ENCODE results near the gene CNN2. TPM values are rescaled to one million over a fixed set of nuclear protein-coding genes. Genes with fewer than 3 reads are reported as not detected.

The CNN2 gene
- total RNA-seq, 6 experiments from 2014 or later: 483 to 579 (median 507) TPM

DNA sequence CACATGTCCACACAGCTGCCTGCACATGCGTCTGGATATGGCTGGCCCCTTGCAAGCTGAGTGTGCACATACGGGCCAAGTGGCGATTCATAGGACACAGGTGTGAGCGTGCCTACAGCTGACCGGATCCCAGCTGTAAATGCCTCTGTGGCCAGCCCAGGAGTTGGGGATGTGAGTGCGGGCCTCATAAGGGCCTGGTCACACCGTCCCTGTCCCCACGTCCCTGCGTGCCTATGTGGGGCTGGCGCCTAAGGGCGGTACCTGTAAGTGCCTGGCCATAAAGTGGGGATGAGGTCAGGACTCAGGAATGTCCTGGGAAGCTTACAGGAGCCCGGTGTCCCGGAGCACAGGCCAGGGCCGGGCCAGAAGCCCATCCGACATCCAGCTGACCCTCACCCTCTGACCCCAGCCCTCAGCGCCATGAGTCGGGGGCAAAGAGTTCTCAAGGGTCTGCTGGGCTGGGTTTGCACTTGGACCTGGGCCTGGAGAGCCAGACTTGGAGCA, 39.2 kb downstream of the CNN2 start:
- no peaks in the 10 kb centered on the region for H3K4me1 Mint-ChIP-seq (ENCODE audit: low read depth)
- no peak overlapping the region for H3K4me3 Mint-ChIP-seq
- no peak overlapping the region for H3K27ac Mint-ChIP-seq
- TF ChIP-seq, protein P1, sequence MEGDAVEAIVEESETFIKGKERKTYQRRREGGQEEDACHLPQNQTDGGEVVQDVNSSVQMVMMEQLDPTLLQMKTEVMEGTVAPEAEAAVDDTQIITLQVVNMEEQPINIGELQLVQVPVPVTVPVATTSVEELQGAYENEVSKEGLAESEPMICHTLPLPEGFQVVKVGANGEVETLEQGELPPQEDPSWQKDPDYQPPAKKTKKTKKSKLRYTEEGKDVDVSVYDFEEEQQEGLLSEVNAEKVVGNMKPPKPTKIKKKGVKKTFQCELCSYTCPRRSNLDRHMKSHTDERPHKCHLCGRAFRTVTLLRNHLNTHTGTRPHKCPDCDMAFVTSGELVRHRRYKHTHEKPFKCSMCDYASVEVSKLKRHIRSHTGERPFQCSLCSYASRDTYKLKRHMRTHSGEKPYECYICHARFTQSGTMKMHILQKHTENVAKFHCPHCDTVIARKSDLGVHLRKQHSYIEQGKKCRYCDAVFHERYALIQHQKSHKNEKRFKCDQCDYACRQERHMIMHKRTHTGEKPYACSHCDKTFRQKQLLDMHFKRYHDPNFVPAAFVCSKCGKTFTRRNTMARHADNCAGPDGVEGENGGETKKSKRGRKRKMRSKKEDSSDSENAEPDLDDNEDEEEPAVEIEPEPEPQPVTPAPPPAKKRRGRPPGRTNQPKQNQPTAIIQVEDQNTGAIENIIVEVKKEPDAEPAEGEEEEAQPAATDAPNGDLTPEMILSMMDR (IDR thresholded peaks at IDR 0.05): no peak
- no peaks in the 10 kb centered on the region for H3K9me3 Mint-ChIP-seq
- peaks cover 13% of the 10 kb centered on the region for H3K27me3 Mint-ChIP-seq (ENCODE audit: insufficient read depth)
- H3K36me3 Mint-ChIP-seq (ENCODE audit: low read depth): no peaks in the 10 kb centered on the region
- DNase-seq: no peak

DNA sequence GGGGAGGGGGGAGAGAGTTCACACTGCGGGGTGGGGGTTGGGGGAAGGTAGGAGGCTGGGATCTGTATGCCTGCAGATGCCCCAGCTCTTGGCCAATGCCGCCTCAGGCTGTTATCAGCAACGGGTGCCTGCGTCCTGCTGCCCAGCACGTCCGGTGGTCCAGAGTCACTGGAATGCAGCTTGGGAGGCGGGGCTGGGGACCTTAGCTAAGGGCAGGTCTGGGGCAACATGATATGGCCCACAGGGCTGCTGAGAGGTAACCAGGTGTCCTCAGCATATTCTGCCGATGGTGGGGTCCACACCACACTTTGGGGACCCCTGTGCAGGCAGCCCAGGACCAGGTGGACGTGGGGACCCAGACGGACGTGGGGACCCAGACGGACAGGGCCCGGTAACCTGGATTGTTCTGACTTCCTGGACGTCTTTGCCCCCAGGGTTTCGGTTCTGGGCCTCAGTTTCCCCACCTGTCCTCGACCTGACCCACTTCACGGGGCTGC, 39.9 kb downstream of the CNN2 start:
- Mint-ChIP-seq H3K27ac (no peak overlapping the region), H3K9me3 (no peaks in the 10 kb centered on the region), H3K4me1 (ENCODE audit: low read depth) (no peaks in the 10 kb centered on the region), H3K36me3 (ENCODE audit: low read depth) (no peaks in the 10 kb centered on the region), H3K4me3 (no peak overlapping the region), H3K27me3 (ENCODE audit: insufficient read depth) (peaks cover 13% of the 10 kb centered on the region)
- DNase-seq: no peak
- TF ChIP-seq, protein P1 (IDR thresholded peaks at IDR 0.05): no peak

DNA sequence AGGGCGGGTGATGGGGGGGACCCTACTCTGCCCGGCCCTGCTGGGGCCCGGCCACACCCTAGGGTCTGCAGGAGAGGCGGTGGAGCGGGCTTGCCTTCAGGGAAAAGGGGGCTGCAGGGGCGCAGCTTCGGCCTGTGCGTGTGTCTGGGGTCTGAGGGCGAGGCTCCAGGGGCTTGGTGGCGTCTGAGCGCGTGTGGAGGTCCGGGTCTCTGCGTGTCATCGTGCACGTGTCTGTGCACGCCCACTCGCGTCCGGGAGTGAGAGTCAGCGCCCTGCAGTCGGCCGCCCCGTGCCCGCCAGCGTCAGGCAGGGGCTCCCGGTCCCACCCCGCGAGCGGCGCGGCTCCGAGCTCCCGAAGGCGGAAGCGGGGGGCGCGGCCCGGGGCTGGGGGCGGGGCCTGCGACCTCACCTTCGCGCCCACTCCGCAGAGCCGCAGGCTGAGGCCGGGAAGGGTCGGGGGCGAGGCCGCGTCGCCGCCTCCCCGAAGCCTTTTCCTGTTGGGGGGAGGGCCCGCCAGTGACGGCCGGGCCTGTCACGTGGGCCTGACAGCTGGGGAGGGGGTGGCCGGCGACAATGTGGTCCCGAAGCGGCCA, 40.4 kb downstream of the CNN2 start, which contains the start of gene ARHGAP45:
TSS of gene ARHGAP45 (plus strand) at position 420 of the 593 bp plus-strand sequence. CDS start 239 bp downstream, outside the sequence.
- H3K4me1 Mint-ChIP-seq (ENCODE audit: low read depth): peaks cover 4% of the 10 kb centered on the region; the same call in 1 of the 2 replicates
- TF ChIP-seq, protein P1 (IDR thresholded peaks at IDR 0.05): no peak
- DNase-seq: no peak
- no peak within 1 kb of the TSS for H3K4me3 Mint-ChIP-seq
- H3K27me3 Mint-ChIP-seq (ENCODE audit: insufficient read depth): peaks cover 13% of the 10 kb centered on the region
- no peaks in the 10 kb centered on the region for H3K36me3 Mint-ChIP-seq (ENCODE audit: low read depth)
- no peaks in the 10 kb centered on the region for H3K9me3 Mint-ChIP-seq
- no peak within 1 kb of the TSS for H3K27ac Mint-ChIP-seq

DNA sequence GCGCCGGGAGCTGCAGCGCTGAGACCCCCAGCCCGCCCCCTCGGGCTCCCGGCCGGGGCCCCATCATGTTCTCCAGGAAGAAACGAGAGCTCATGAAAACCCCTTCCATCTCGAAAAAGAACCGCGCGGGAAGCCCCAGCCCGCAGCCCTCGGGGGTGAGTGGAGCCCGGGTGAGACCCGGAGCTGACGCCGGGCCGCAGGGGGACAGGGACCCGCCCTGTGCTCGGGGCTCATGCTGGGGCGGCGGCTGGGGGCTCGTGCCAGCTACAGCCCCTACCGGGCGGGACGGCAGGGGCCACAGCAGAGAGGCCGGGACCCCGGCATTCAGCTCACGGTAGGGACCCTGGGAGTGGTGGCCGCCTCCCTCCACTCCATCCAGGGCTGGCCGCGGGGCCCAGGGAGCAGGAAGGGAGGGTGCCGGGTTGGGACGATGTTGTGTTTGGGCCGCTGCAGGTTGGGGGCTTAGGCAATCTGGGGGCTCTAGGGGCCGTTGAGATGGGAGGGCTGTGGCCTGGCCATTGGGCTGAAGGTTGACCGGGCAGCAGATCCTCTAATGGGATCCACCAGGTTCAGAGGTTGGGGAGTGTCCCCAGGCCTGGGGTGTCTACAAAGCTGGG, 41.0 kb downstream of the CNN2 start:
- Mint-ChIP-seq H3K36me3 (ENCODE audit: low read depth) (no peaks in the 10 kb centered on the region), H3K9me3 (no peaks in the 10 kb centered on the region), H3K27ac (no peak overlapping the region), H3K27me3 (ENCODE audit: insufficient read depth) (peaks cover 13% of the 10 kb centered on the region), H3K4me1 (ENCODE audit: low read depth) (peaks cover 7% of the 10 kb centered on the region; the same call in 1 of the 2 replicates), H3K4me3 (no peak overlapping the region)
- TF ChIP-seq, protein P1 (IDR thresholded peaks at IDR 0.05): no peak
- DNase-seq: no peak

DNA sequence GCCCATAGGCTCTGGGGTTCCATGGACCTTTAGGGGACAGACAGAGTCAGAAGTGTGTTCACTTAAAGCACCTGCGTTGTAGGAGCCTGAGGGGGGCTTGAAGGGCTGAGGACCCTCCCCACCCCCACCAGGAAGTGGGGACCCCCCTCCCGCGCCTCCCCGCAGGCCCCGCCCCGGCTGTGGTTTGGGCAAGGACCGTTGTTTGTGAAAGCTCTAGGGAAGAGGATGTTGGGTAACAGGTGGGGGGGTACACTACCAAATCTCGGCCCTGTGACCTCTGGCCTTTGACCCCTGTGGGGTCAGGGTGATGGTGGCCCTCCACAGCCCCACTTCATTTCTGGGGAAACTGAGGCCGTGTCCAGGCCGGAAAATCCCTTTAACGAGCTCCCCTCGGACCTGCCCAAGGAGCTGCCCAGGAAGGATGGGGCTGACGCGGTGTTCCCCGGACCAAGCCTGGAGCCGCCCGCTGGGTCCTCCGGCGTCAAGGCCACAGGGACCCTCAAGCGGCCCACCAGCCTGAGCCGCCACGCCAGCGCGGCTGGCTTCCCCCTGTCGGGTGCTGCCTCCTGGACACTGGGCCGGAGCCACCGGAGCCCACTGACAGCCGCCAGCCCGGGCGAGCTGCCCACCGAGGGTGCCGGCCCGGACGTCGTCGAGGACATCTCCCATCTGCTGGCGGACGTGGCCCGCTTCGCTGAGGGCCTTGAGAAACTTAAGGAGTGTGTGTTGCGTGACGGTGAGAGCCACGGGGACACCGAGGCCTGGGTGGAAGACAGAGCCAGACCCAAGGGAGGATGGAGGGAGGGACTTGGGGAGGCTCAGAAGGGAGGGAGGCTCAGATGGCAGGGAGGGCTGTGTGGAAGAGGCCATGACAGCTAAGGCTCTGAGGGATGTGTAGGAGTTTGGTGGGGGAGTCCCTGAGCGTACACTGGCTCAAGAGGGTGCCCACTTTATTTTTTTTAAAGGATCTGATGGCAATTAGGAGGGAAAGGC, 41.9 kb downstream of the CNN2 start:
- TF ChIP-seq, protein P1 (IDR thresholded peaks at IDR 0.05): no peak

More for the DNA sequence above, 41.9 kb downstream of the CNN2 start:
- H3K9me3 Mint-ChIP-seq: no peaks in the 10 kb centered on the region
- no peak overlapping the region for H3K4me3 Mint-ChIP-seq
- no peak for DNase-seq
- H3K27me3 Mint-ChIP-seq (ENCODE audit: insufficient read depth): peaks cover 15% of the 10 kb centered on the region
- peaks cover 7% of the 10 kb centered on the region; the same call in 1 of the 2 replicates for H3K4me1 Mint-ChIP-seq (ENCODE audit: low read depth)
- H3K27ac Mint-ChIP-seq: no peak overlapping the region
- no peaks in the 10 kb centered on the region for H3K36me3 Mint-ChIP-seq (ENCODE audit: low read depth)
